Measurements from ENCODE around the gene GP9. TPM values are rescaled to one million over a fixed set of nuclear protein-coding genes. Genes with fewer than 3 reads are reported as not detected.
"Not testable (repeated sequence)": the region's sequence is repeated elsewhere in the genome, so short reads cannot be mapped to it uniquely, and the experiment has no call there.

GP9 gene
- total RNA-seq, 6 experiments from 2014 or later, result 0.50 TPM; not detected in 5

GRCh38 chr3:129105862-129106261 is 45.3 kb downstream of the GP9 start:
- H3K4me1 ChIP-seq, result peaks cover 0 to 55% (median 16%) of the 10 kb centered on the region in 4 donors
- peaks cover 7 to 18% (median 11%) of the 10 kb centered on the region in 4 donors for H3K36me3 ChIP-seq
- no peaks in the 10 kb centered on the region for H3K27me3 ChIP-seq
- DNase-seq (no peak), ATAC-seq (peak in 3 of 4 donors; percentile 10 to 48 (median 30))
- WGBS (ENCODE audit: insufficient coverage, low coverage, low lambda C conversion rate, missing lambda C conversion rate), result 42% methylated on average over 2 of the region's 4 CpGs
- no peak for TF ChIP-seq CTCF (IDR thresholded peaks at IDR 0.05)
- TF ChIP-seq POLR2A (IDR thresholded peaks at IDR 0.05), result no peak
- intact Hi-C loops (cut with DNase I), result no loop called here
- H3K9me3 ChIP-seq, result no peaks in the 10 kb centered on the region
- H3K27ac ChIP-seq, result no peak overlapping the region
- no peak overlapping the region for H3K4me3 ChIP-seq

- H3K27me3 ChIP-seq, result no peaks in the 10 kb centered on the region
- intact Hi-C loops (cut with DNase I), result no loop called here
- H3K27ac ChIP-seq, result no peak overlapping the region
- 67% methylated on average over 2 of the region's 5 CpGs for WGBS (ENCODE audit: insufficient coverage, low coverage, low lambda C conversion rate, missing lambda C conversion rate)
- TF ChIP-seq CTCF (IDR thresholded peaks at IDR 0.05), result peak in 1 of 4 donors; percentile 16
- TF ChIP-seq POLR2A (IDR thresholded peaks at IDR 0.05), result no peak
- H3K4me1 ChIP-seq, result peaks cover 0 to 60% (median 18%) of the 10 kb centered on the region in 4 donors
- peaks cover 7 to 18% (median 11%) of the 10 kb centered on the region in 4 donors for H3K36me3 ChIP-seq
- H3K9me3 ChIP-seq, result no peaks in the 10 kb centered on the region
- H3K4me3 ChIP-seq, result no peak overlapping the region
- DNase-seq (no peak), ATAC-seq (peak; percentile 15 to 43 (median 28))
These were observed 45.7 kb downstream of the GP9 start for GRCh38 chr3:129106320-129106719.

- WGBS (ENCODE audit: insufficient coverage, low coverage, low lambda C conversion rate, missing lambda C conversion rate), result 60% methylated on average over 4 of the region's 19 CpGs
- Histone ChIP-seq H3K27me3 (no peaks in the 10 kb centered on the region), H3K4me3 (no peak overlapping the region), H3K9me3 (no peaks in the 10 kb centered on the region), H3K36me3 (peaks cover 7 to 16% (median 11%) of the 10 kb centered on the region in 4 donors), H3K27ac (no peak overlapping the region), H3K4me1 (peaks cover 0 to 64% (median 21%) of the 10 kb centered on the region in 4 donors)
- TF ChIP-seq POLR2A (IDR thresholded peaks at IDR 0.05) (no peak), CTCF (IDR thresholded peaks at IDR 0.05) (no peak)
- intact Hi-C loops (cut with DNase I), result no loop called here
- ATAC-seq (peak in 3 of 4 donors; percentile 34 to 40 (median 36)), DNase-seq (peak in 1 of 3 donors; percentile 47)
These were observed 46.4 kb downstream of the GP9 start for GRCh38 chr3:129106866-129107565.

GRCh38 chr3:129107793-129108192 is 47.2 kb downstream of the GP9 start:
- Histone ChIP-seq H3K27me3 (no peaks in the 10 kb centered on the region), H3K36me3 (peaks cover 7 to 14% (median 11%) of the 10 kb centered on the region in 4 donors), H3K4me1 (peaks cover 0 to 71% (median 25%) of the 10 kb centered on the region in 4 donors), H3K27ac (no peak overlapping the region), H3K9me3 (no peaks in the 10 kb centered on the region), H3K4me3 (no peak overlapping the region)
- DNase-seq (no peak), ATAC-seq (peak in 1 of 4 donors; percentile 2)
- TF ChIP-seq CTCF (IDR thresholded peaks at IDR 0.05) (no peak), POLR2A (IDR thresholded peaks at IDR 0.05) (no peak)
- WGBS (ENCODE audit: insufficient coverage, low coverage, low lambda C conversion rate, missing lambda C conversion rate), result 76% methylated on average over 7 of the region's 8 CpGs
- intact Hi-C loops (cut with DNase I), result no loop called here

- intact Hi-C loops (cut with DNase I); H3K27me3 ChIP-seq; DNase-seq; H3K9me3 ChIP-seq; ATAC-seq; H3K4me3 ChIP-seq: not testable (repeated sequence)
- Histone ChIP-seq H3K4me1 (peaks cover 0 to 84% (median 44%) of the 10 kb centered on the region in 4 donors), H3K36me3 (peaks cover 5 to 20% (median 10%) of the 10 kb centered on the region in 4 donors), H3K27ac (peak overlapping the region in 1 of 3 donors; percentile 31)
- WGBS (ENCODE audit: insufficient coverage, low coverage, low lambda C conversion rate, missing lambda C conversion rate), result 84% methylated on average over 9 of the region's 10 CpGs
These were observed 50.6 kb downstream of the GP9 start for GRCh38 chr3:129111076-129111780.
